K562 (cell line): ENCODE data around the gene TMEM225B. TPM values are rescaled to one million over a fixed set of nuclear protein-coding genes. Genes with fewer than 3 reads are reported as not detected.
"Not testable (repeated sequence)": the region's sequence is repeated elsewhere in the genome, so short reads cannot be mapped to it uniquely, and the experiment has no call there.

ENCODE experiments used
- ATAC-seq: fragments of 200-7000 bp; cut with Tn5 transposase; 3 replicates; pipeline ENCODE4 v1.9.1; 2020; ENCODE audit warnings: moderate library complexity
- BruUV-seq: library from RNA; stranded (reverse); fragments of 400-500 nt; replicated peaks from 2 replicates; lab custom pipeline; 2021; lab: Mats Ljungman, UMichigan
- CTCF ChIA-PET: fragments of 300-600 bp; formaldehyde crosslinking; extraction: SDS; loops from one replicate; lab custom pipeline; 2021; ENCODE audit warnings: low intra/inter-chr PET ratio; lab: Yijun Ruan, JAX
- POLR2A ChIA-PET: fragments of 300-600, 350-650 bp; sonication (Branson Sonifier 250); formaldehyde crosslinking; extraction: SDS; loops from one replicate; lab custom pipeline; 2021; ENCODE audit warnings: antibody characterized with exemption, inconsistent platforms; lab: Yijun Ruan, JAX
- DNase-seq, 4 experiments: peaks; one replicate each; pipeline versions ENCODE4 v3.0.0 to v3.0.0-alpha.2; 2011 to 2018; ENCODE audit warnings: low spot score in 3 of 4, mixed read lengths in 3 of 4; ENCODE audit errors: extremely low read depth in 1 of 4
- FAIRE-seq: peaks from 2 replicates; lab custom pipeline; 2011; peaks lifted over from hg19 to GRCh38; lab: Jason Lieb, UNC
- H2AFZ ChIP-seq: 2 replicates; pipeline ENCODE4 v1.6.0; 2011; ENCODE audit warnings: low read depth, low read length, control low read depth, inconsistent platforms
- H3K27ac ChIP-seq: fragments of 200-600 bp; 3 replicates; pipeline ENCODE4 v1.8.0; 2011; ENCODE audit warnings: low read depth, mild to moderate bottlenecking, control low read depth, inconsistent platforms, low read length, moderate library complexity, mixed read lengths; ENCODE audit errors: extremely low read depth
- H3K27me3 ChIP-seq, 2 experiments: fragments of 300-600 bp in 1 of 2; 2 replicates in 1 of 2; 3 replicates in 1 of 2; pipeline versions ENCODE4 v1.6.0 to v1.8.0; 2011; ENCODE audit warnings: inconsistent platforms in 2 of 2, low read length in 2 of 2, mild to moderate bottlenecking in 1 of 2, mixed read lengths in 1 of 2, moderate library complexity in 1 of 2; ENCODE audit not compliant: control insufficient read depth in 2 of 2, insufficient read depth in 2 of 2
- H3K36me3 ChIP-seq: fragments of 300-600 bp; 3 replicates; pipeline ENCODE4 v1.8.0; 2011; ENCODE audit warnings: mild to moderate bottlenecking, low read length, inconsistent platforms; ENCODE audit not compliant: control insufficient read depth, insufficient read depth
- H3K4me1 ChIP-seq, 2 experiments: fragments of 200-600 bp in 1 of 2; replicated peaks in 1 of 2; 2 replicates in 1 of 2; 3 replicates in 1 of 2; pipeline versions ENCODE4 v1.5.1 to v1.8.0; 2011; ENCODE audit warnings: inconsistent platforms in 2 of 2, low read length in 2 of 2, mild to moderate bottlenecking in 1 of 2, mixed read lengths in 1 of 2, moderate library complexity in 1 of 2; ENCODE audit not compliant: control insufficient read depth in 2 of 2, insufficient read depth in 2 of 2
- H3K4me2 ChIP-seq: 2 replicates; pipeline ENCODE4 v1.6.1; 2011; ENCODE audit warnings: low read length, control low read depth, inconsistent platforms, mixed read lengths; ENCODE audit not compliant: insufficient read depth
- H3K4me3 ChIP-seq: fragments of 200-600 bp; sonication (generic), shearing (Covaris generic); 2 replicates; pipeline ENCODE4 v1.5.1; 2016; ENCODE audit warnings: control low read depth, inconsistent platforms
- H3K79me2 ChIP-seq: fragments of 200-600 bp; 3 replicates; pipeline ENCODE4 v1.8.0; 2011; ENCODE audit warnings: low read length, inconsistent platforms; ENCODE audit not compliant: control insufficient read depth, insufficient read depth
- H3K9ac ChIP-seq, 2 experiments: 2 replicates each; pipeline versions ENCODE4 v1.6.0 to v1.6.1; 2011; ENCODE audit warnings: low read depth in 2 of 2, low read length in 2 of 2, control low read depth in 1 of 2, inconsistent platforms in 1 of 2, mild to moderate bottlenecking in 1 of 2, mixed read lengths in 1 of 2; ENCODE audit not compliant: insufficient read depth in 1 of 2
- H3K9me1 ChIP-seq: one replicate; pipeline ENCODE4 v1.6.0; 2011; ENCODE audit warnings: inconsistent platforms, mild to moderate bottlenecking, low read length, moderate library complexity; ENCODE audit not compliant: control insufficient read depth, insufficient read depth
- H3K9me3 ChIP-seq: replicated peaks from 2 replicates; pipeline ENCODE4 v1.5.1; 2011; ENCODE audit warnings: low read depth, low read length, inconsistent platforms; ENCODE audit not compliant: control insufficient read depth, insufficient read depth
- H4K20me1 ChIP-seq: replicated peaks from 2 replicates; pipeline ENCODE4 v1.6.1; 2011; ENCODE audit warnings: low read length, inconsistent platforms, mixed read lengths; ENCODE audit not compliant: control insufficient read depth, insufficient read depth
- CEBPB ChIP-seq: fragments of 450-650 bp; IDR thresholded peaks from 2 replicates; pipeline ENCODE4 v1.6.1; 2016; ENCODE audit warnings: missing genetic modification characterization, missing compliant biosample characterization
- CEBPG ChIP-seq, 3 experiments: fragments of 200-800 bp in 1 of 3; sonication (Bioruptor generic) in 1 of 3; sonication (generic) in 1 of 3; formaldehyde crosslinking in 1 of 3; IDR thresholded peaks in 2 of 3; conservative IDR thresholded peaks in 1 of 3; 2 replicates each; pipeline versions ENCODE4 v1.6.1 to v1.8.0; 2016 to 2022; ENCODE audit warnings: missing compliant biosample characterization in 2 of 3, missing genetic modification characterization in 2 of 3, mild to moderate bottlenecking in 1 of 3, missing genetic modification reagents in 1 of 3
- POLR2G ChIP-seq: fragments of 200-400 bp; formaldehyde crosslinking; IDR thresholded peaks from 2 replicates; pipeline ENCODE4 v1.6.1; 2017; ENCODE audit warnings: low read depth, mild to moderate bottlenecking, antibody characterized with exemption, low read length, moderate library complexity
- ZNF324 ChIP-seq: fragments of 250-450 bp; sonication (Bioruptor Pico); IDR thresholded peaks from 2 replicates; pipeline ENCODE4 v1.4.0; 2020; ENCODE audit warnings: mild to moderate bottlenecking
- WGBS: fragments of 100-300 bp; shearing (Covaris generic); methylation state at CpG from one replicate; pipeline ENCODE4 v1.1.6; 2016; ENCODE audit warnings: low coverage, mixed read lengths; ENCODE audit not compliant: insufficient coverage; ENCODE audit errors: missing lambda C conversion rate; 5-methylcytosine and 5-hydroxymethylcytosine counted together
- in situ Hi-C: fragments of 300-500 bp; cut with MboI; formaldehyde crosslinking; loops from 4 replicates; pipeline ENCODE4 v1.15.0; 2018; ENCODE audit warnings: inconsistent platforms, mixed read lengths
- intact Hi-C: fragments of 100-400 bp; cut with micrococcal nuclease; formaldehyde crosslinking; loops from 2 replicates; pipeline ENCODE4 v1.14.2; 2022
- polyA plus RNA-seq, 8 experiments: library from polyadenylated mRNA; depleted of rRNA in 4 of 8; stranded (reverse) in 5 of 8; unstranded in 3 of 8; fragments of >200 nt; fragmentation: Nextera tagmentation in 2 of 8; fragmentation: Illumina TruSeq in 1 of 8; extraction: Ambion mirVana in 2 of 8; extraction: Trizol in 1 of 8; gene quantifications; 2 replicates each; pipeline versions ENCODE4 v1.2.1 to v1.2.3, GENCODE V29; 2011 to 2014; ENCODE audit warnings: inconsistent platforms in 1 of 8, missing spikeins in 1 of 8
- total RNA-seq, 7 experiments: library from RNA; depleted of rRNA in 6 of 7; stranded (reverse); fragments of >200 nt in 6 of 7; fragmentation: Illumina TruSeq in 2 of 7; extraction: Trizol in 2 of 7; gene quantifications; 2 replicates each; pipeline versions ENCODE4 v1.2.1 to v1.2.3, GENCODE V29; 2011 to 2021; ENCODE audit warnings: low replicate concordance in 1 of 7

Gene TMEM225B
- total and polyA plus RNA-seq, 9 of the 15 experiments (the other 6 are each of a cell fraction or from before 2014, with no cell fraction given) = 0.08 to 0.73 (median 0.56) TPM

- 61% methylated on average over 2 of the region's 2 CpGs for WGBS
- FAIRE-seq; H3K27ac ChIP-seq; in situ Hi-C loops; H3K36me3 ChIP-seq; intact Hi-C loops; BruUV-seq; H3K4me3 ChIP-seq; H3K4me1 ChIP-seq; POLR2A ChIA-PET; ATAC-seq; H3K4me2 ChIP-seq; CTCF ChIA-PET; H3K79me2 ChIP-seq; DNase-seq; H3K27me3 ChIP-seq; H4K20me1 ChIP-seq; H3K9ac ChIP-seq; H3K9me3 ChIP-seq; H2AFZ ChIP-seq; H3K9me1 ChIP-seq; TF ChIP-seq CEBPG (CRISPR knock-in tag; IDR thresholded peaks at IDR 0.05): not testable (repeated sequence)
- peak; percentile 38 for TF ChIP-seq CEBPB
- TF ChIP-seq CEBPG (tag; conservative IDR thresholded peaks at IDR 0.05 in 1 of 2, IDR thresholded peaks at IDR 0.05 in 1 of 2) = peak; percentile 22 to 45; a peak in 1 of 4 replicates
Measured at GRCh38 chr7:99637414-99637813, 39.3 kb downstream of the TMEM225B start.

DNA sequence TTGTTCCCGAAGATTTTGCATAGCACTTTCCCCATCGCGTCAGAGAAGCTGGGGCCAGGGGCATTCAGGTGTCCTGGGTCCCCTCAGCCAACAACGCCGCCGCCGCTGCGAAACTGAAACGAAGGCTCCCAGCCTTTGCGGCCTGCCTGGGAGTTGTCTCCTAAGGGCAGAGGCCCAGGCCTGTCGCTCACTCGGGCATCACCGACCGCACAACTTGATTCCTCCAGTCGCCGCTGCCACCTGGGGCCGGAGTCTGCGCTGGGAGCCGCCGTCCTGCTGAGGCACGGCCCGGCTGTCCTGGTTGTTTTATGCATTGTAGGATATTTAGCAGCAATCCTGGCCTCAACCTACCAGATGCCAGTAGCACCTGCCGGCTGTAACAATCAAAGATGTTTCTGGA is 40.7 kb downstream of the TMEM225B start:
- ChIA-PET CTCF (no interaction called here), POLR2A (no interaction called here)
- no peak for TF ChIP-seq ZNF324
- 0 out of 2 replicates have a peak, but pooled peaks have one; percentile 21 for TF ChIP-seq POLR2G
- intact Hi-C loops (no loop called here), in situ Hi-C loops (no loop called here)
- DNase-seq (no peak), FAIRE-seq (no peak), ATAC-seq (no peak)
- no peaks in the 10 kb centered on the region for H3K27me3 ChIP-seq
- WGBS = 88% methylated on average over 19 of the region's 23 CpGs
- BruUV-seq = no TSS peak
- H3K36me3 ChIP-seq = peaks cover 5% of the 10 kb centered on the region; the same call in 1 of the 3 replicates
- peaks cover 0 to 4% of the 10 kb centered on the region in 2 experiments; a peak in 1 of 5 replicates for H3K4me1 ChIP-seq
- no peak overlapping the region for H3K9ac ChIP-seq
- no peak overlapping the region for H3K4me2 ChIP-seq
- H3K27ac ChIP-seq = no peak overlapping the region
- no peaks in the 10 kb centered on the region for H4K20me1 ChIP-seq
- H3K9me1 ChIP-seq = no peaks in the 10 kb centered on the region
- no peaks in the 10 kb centered on the region for H3K79me2 ChIP-seq
- H3K4me3 ChIP-seq = no peak overlapping the region
- no peaks in the 10 kb centered on the region for H3K9me3 ChIP-seq
- no peak overlapping the region for H2AFZ ChIP-seq
